B cell (primary cell): ENCODE measurements around the gene TNFRSF25. TPM values are rescaled to one million over a fixed set of nuclear protein-coding genes. Genes with fewer than 3 reads are reported as not detected.

Experiments used
- ATAC-seq: fragments of 200-7000 bp; cut with Tn5 transposase; one replicate; pipeline ENCODE4 v1.10.0; 2021; ENCODE audit warnings: low read depth, mild to moderate bottlenecking, moderate number of reproducible peaks, moderate library complexity
- CTCF ChIA-PET: fragments of 350-600 bp; sonication (Branson Sonifier 250); formaldehyde crosslinking; loops from one replicate; lab custom pipeline; 2021; ENCODE audit warnings: antibody characterized with exemption, inconsistent platforms; lab: Charles Lee
- POLR2A ChIA-PET: fragments of 350-600 bp; sonication (Branson Sonifier 250); formaldehyde crosslinking; loops from one replicate; lab custom pipeline; 2021; ENCODE audit warnings: antibody characterized with exemption; lab: Charles Lee
- DNase-seq: peaks from one replicate; pipeline ENCODE4 v3.0.0; 2013
- H2AFZ ChIP-seq: 2 replicates; pipeline ENCODE4 v1.6.1; 2012; ENCODE audit warnings: mild to moderate bottlenecking, low read depth, low read length; ENCODE audit not compliant: insufficient read depth, poor library complexity, severe bottlenecking
- H3K27ac ChIP-seq, 2 donors: 1 replicate in 1 of 2; 2 replicates in 1 of 2; pipeline ENCODE4 v1.5.1; 2012 to 2013; ENCODE audit warnings: low read length in 2 of 2, mild to moderate bottlenecking in 2 of 2, moderate library complexity in 1 of 2
- H3K27me3 ChIP-seq, 4 experiments: fragments of 200-600 bp in 1 of 4; sonication (generic) in 1 of 4; replicated peaks in 1 of 4; 1 replicate in 2 of 4; 2 replicates in 2 of 4; pipeline versions ENCODE4 v1.6.1 to v1.7.0; 2013 to 2016; ENCODE audit warnings: low read length in 3 of 4, mild to moderate bottlenecking in 2 of 4, mixed read lengths in 1 of 4, moderate library complexity in 1 of 4; ENCODE audit not compliant: insufficient read depth in 4 of 4, control insufficient read depth in 3 of 4; ENCODE audit errors: control extremely low read depth in 1 of 4
- H3K36me3 ChIP-seq, 2 experiments: replicated peaks in 1 of 2; 1 replicate in 1 of 2; 2 replicates in 1 of 2; pipeline versions ENCODE4 v1.6.1 to v1.7.1; 2013; ENCODE audit warnings: low read length in 1 of 2; ENCODE audit not compliant: insufficient read depth in 2 of 2, control insufficient read depth in 1 of 2; ENCODE audit errors: control extremely low read depth in 1 of 2, extremely low read depth in 1 of 2
- H3K4me1 ChIP-seq, 2 donors: fragments of 200-600 bp in 1 of 2; sonication (generic) in 1 of 2; 1 replicate in 1 of 2; 2 replicates in 1 of 2; pipeline versions ENCODE4 v1.5.1 to v1.6.1; 2013 to 2017; ENCODE audit warnings: low read length in 2 of 2; ENCODE audit not compliant: control insufficient read depth in 2 of 2, insufficient read depth in 2 of 2
- H3K4me2 ChIP-seq: replicated peaks from 2 replicates; pipeline ENCODE3; 2012; ENCODE audit warnings: mild to moderate bottlenecking, low read depth, low read length; ENCODE audit not compliant: poor library complexity, severe bottlenecking
- H3K4me3 ChIP-seq, 5 experiments: fragments of 200-600 bp in 1 of 5; sonication (generic) in 1 of 5; 1 replicate in 3 of 5; 2 replicates in 2 of 5; pipeline versions ENCODE4 v1.5.1 to v1.7.0; 2011 to 2016; ENCODE audit warnings: low read length in 4 of 5, mild to moderate bottlenecking in 4 of 5, low read depth in 2 of 5, control low read depth in 1 of 5, moderate library complexity in 1 of 5; ENCODE audit not compliant: insufficient read depth in 1 of 5; ENCODE audit errors: control extremely low read depth in 1 of 5, extremely low read depth in 1 of 5
- H3K79me2 ChIP-seq: fragments of 200-600 bp; sonication (generic); one replicate; pipeline ENCODE4 v1.6.0; 2016; ENCODE audit warnings: low read length; ENCODE audit not compliant: control insufficient read depth, insufficient read depth
- H3K9ac ChIP-seq: fragments of 200-600 bp; sonication (generic); 2 replicates; pipeline ENCODE4 v1.6.1; 2017; ENCODE audit warnings: mild to moderate bottlenecking, low read length, moderate library complexity
- H3K9me3 ChIP-seq, 3 donors: one replicate each; pipeline versions ENCODE4 v1.6.1 to v1.7.1; 2013; ENCODE audit warnings: low read length in 2 of 3; ENCODE audit not compliant: control insufficient read depth in 2 of 3, insufficient read depth in 1 of 3; ENCODE audit errors: control extremely low read depth in 1 of 3
- H4K20me1 ChIP-seq: 2 replicates; pipeline ENCODE4 v1.6.0; 2012; ENCODE audit warnings: mild to moderate bottlenecking, low read length; ENCODE audit not compliant: insufficient read depth, control insufficient read depth, poor library complexity, severe bottlenecking
- H3K27ac Mint-ChIP-seq: one replicate; pipeline ENCODE4 v1.8.0; 2021; ENCODE audit warnings: mixed read lengths
- H3K27me3 Mint-ChIP-seq: one replicate; pipeline ENCODE4 v1.8.0; 2021; ENCODE audit warnings: mixed read lengths
- H3K4me1 Mint-ChIP-seq: one replicate; pipeline ENCODE4 v1.8.0; 2021; ENCODE audit warnings: mixed read lengths
- H3K4me3 Mint-ChIP-seq: one replicate; pipeline ENCODE4 v1.8.0; 2021; ENCODE audit warnings: mixed read lengths
- H3K9me3 Mint-ChIP-seq: one replicate; pipeline ENCODE4 v1.8.0; 2022; ENCODE audit warnings: mixed read lengths; ENCODE audit not compliant: insufficient read depth
- CTCF ChIP-seq: fragments of 200-600 bp; IDR thresholded peaks from one replicate; pipeline ENCODE4 v1.8.0; 2022; ENCODE audit warnings: antibody characterized with exemption, mild to moderate bottlenecking
- EZH2 ChIP-seq: IDR thresholded peaks from 2 replicates; pipeline ENCODE4 v1.6.1; 2012; ENCODE audit warnings: borderline replicate concordance, low read depth, mild to moderate bottlenecking, moderate library complexity, low read length; ENCODE audit not compliant: insufficient read depth, poor library complexity, severe bottlenecking
- WGBS: methylation state at CpG from one replicate; pipeline ENCODE4 v1.1.5; 2013; ENCODE audit warnings: missing lambda C conversion rate; ENCODE audit not compliant: insufficient coverage; 5-methylcytosine and 5-hydroxymethylcytosine counted together
- intact Hi-C: fragments of 100-400 bp; cut with micrococcal nuclease; formaldehyde crosslinking; loops from one replicate; pipeline ENCODE4 v1.10.0; 2022
- polyA plus RNA-seq: library from polyadenylated mRNA; depleted of rRNA; stranded (reverse); fragments of >200 nt; gene quantifications from 2 replicates; pipeline ENCODE4 v1.2.3, GENCODE V29; 2012
- total RNA-seq, 2 donors: library from RNA; stranded (reverse); fragments of 120-200 nt in 1 of 2; gene quantifications; 1 replicate in 1 of 2; 2 replicates in 1 of 2; pipeline versions ENCODE4 v1.2.3 to v1.2.4, GENCODE V29; 2013 to 2022

TNFRSF25 gene
- total and polyA plus RNA-seq, 2 donors (not counting 1 experiment from before 2014, with no cell fraction given), result 2.6 to 7.1 TPM

- H3K4me1 Mint-ChIP-seq, result no peaks in the 10 kb centered on the region
- no peak overlapping the region for H3K27ac Mint-ChIP-seq
- Histone ChIP-seq H3K36me3 (no peaks in the 10 kb centered on the region), H3K4me1 (peaks cover 0 to 10% of the 10 kb centered on the region in 2 donors), H3K4me3 (no peak overlapping the region), H2AFZ (no peak overlapping the region), H3K9me3 (no peaks in the 10 kb centered on the region), H3K9ac (no peak overlapping the region), H4K20me1 (no peaks in the 10 kb centered on the region), H3K4me2 (no peak overlapping the region), H3K27me3 (peaks cover 0 to 2% (median under 1%) of the 10 kb centered on the region in 4 experiments), H3K79me2 (no peaks in the 10 kb centered on the region), H3K27ac (no peak overlapping the region)
- 93% methylated on average over 10 of the region's 12 CpGs for WGBS
- TF ChIP-seq EZH2 (no peak), CTCF (no peak)
- POLR2A ChIA-PET, result no interaction called here
- H3K27me3 Mint-ChIP-seq, result peaks cover 10% of the 10 kb centered on the region
- H3K4me3 Mint-ChIP-seq, result no peak overlapping the region
- no peak for DNase-seq
- no peaks in the 10 kb centered on the region for H3K9me3 Mint-ChIP-seq
- intact Hi-C loops, result no loop called here
- ATAC-seq, result no peak
- CTCF ChIA-PET, result interaction anchor here (1.1 to 1.4 kb wide), 2 partner anchors 17 to 137 kb away, joined by 3 to 4 read pairs; no protein-coding TSS in a partner anchor
Measured at GRCh38 chr1:6507461-6507911, 41.5 kb upstream of the TNFRSF25 start.

- Histone ChIP-seq H3K79me2 (no peaks in the 10 kb centered on the region), H2AFZ (no peak overlapping the region), H3K27ac (no peak overlapping the region), H3K9me3 (no peaks in the 10 kb centered on the region), H3K27me3 (peaks cover 0 to 5% (median 1%) of the 10 kb centered on the region in 4 experiments), H3K36me3 (no peaks in the 10 kb centered on the region), H3K9ac (no peak overlapping the region), H3K4me1 (peaks cover 0 to 10% of the 10 kb centered on the region in 2 donors), H3K4me2 (no peak overlapping the region), H3K4me3 (no peak overlapping the region), H4K20me1 (no peaks in the 10 kb centered on the region)
- DNase-seq (no peak), ATAC-seq (no peak)
- Mint-ChIP-seq H3K27me3 (peaks cover 10% of the 10 kb centered on the region), H3K4me1 (no peaks in the 10 kb centered on the region), H3K27ac (no peak overlapping the region), H3K4me3 (no peak overlapping the region), H3K9me3 (no peaks in the 10 kb centered on the region)
- 58% methylated on average over 7 of the region's 7 CpGs for WGBS
- intact Hi-C loops, result no loop called here
- POLR2A ChIA-PET, result no interaction called here
- CTCF ChIA-PET, result interaction anchor here (1.1 to 1.4 kb wide), 2 partner anchors 17 to 137 kb away, joined by 3 to 4 read pairs; no protein-coding TSS in a partner anchor
- TF ChIP-seq EZH2 (no peak), CTCF (no peak)
Measured at GRCh38 chr1:6507037-6507428, 41.1 kb upstream of the TNFRSF25 start.
